HG03342 (cell line): ENCODE results near the gene MRPL12.

Experiments
- ATAC-seq: cut with Tn5 transposase; IDR thresholded peaks from one replicate; pipeline ENCODE4 v1.9.1; 2021; ENCODE audit warnings: mild to moderate bottlenecking, moderate library complexity; ENCODE audit not compliant: unreplicated experiment

The MRPL12 gene

GRCh38 chr17:81700353-81701287 lies 2.5 kb upstream of the MRPL12 start:
- ATAC-seq, result no peak

GRCh38 chr17:81701288-81702071 lies 1.7 kb upstream of the MRPL12 start:
- ATAC-seq, result no peak

GRCh38 chr17:81703747-81704654 lies 834 bp downstream of the MRPL12 start:
- peak; percentile 15 for ATAC-seq

GRCh38 chr17:81705518-81706231 lies 2.5 kb downstream of the MRPL12 start:
- ATAC-seq, result no peak

- ATAC-seq, result no peak
These were observed 3.1 kb downstream of the MRPL12 start for GRCh38 chr17:81706232-81706611.

- no peak for ATAC-seq
These were observed 3.8 kb downstream of the MRPL12 start for GRCh38 chr17:81706757-81707624.

GRCh38 chr17:81707725-81708646 lies 4.8 kb downstream of the MRPL12 start:
- no peak for ATAC-seq

- ATAC-seq, result no peak
These were observed 5.6 kb downstream of the MRPL12 start for GRCh38 chr17:81708739-81709185.

GRCh38 chr17:81710514-81711308 lies 7.5 kb downstream of the MRPL12 start:
- no peak for ATAC-seq

GRCh38 chr17:81711814-81712467 lies 8.8 kb downstream of the MRPL12 start, which contains the start of gene SLC25A10:
Gene SLC25A10 (plus strand): TSS chr17:81712284. CDS start chr17:81712427, 143 bp downstream.
- ATAC-seq, result peak; percentile 70

GRCh38 chr17:81712468-81713003 lies 9.4 kb downstream of the MRPL12 start:
- no peak for ATAC-seq

- ATAC-seq, result no peak
These were observed 9.9 kb downstream of the MRPL12 start for GRCh38 chr17:81713004-81713555.

- ATAC-seq, result no peak
These were observed 10.6 kb downstream of the MRPL12 start for GRCh38 chr17:81713556-81714411.

GRCh38 chr17:81714412-81715106 lies 11.4 kb downstream of the MRPL12 start:
- ATAC-seq, result no peak
